ENCODE data around the gene KDM1A.

KDM1A gene

GRCh38 chr1:23035823-23036452 lies 16.7 kb downstream of the KDM1A start:
- TF ChIP-seq CTCF (IDR thresholded peaks at IDR 0.05; ENCODE audit: low read depth, low read length, missing control alignments), result no peak
- DNase-seq (ENCODE audit: extremely low read depth, low read depth), result no peak
- no peak overlapping the region for H3K4me3 ChIP-seq (replicated peaks; ENCODE audit: low read depth, low read length)

GRCh38 chr1:23037081-23037740 lies 17.9 kb downstream of the KDM1A start:
- DNase-seq (ENCODE audit: extremely low read depth, low read depth), result no peak
- no peak for TF ChIP-seq CTCF (IDR thresholded peaks at IDR 0.05; ENCODE audit: low read depth, low read length, missing control alignments)
- no peak overlapping the region for H3K4me3 ChIP-seq (replicated peaks; ENCODE audit: low read depth, low read length)

- no peak overlapping the region for H3K4me3 ChIP-seq (replicated peaks; ENCODE audit: low read depth, low read length)
- TF ChIP-seq CTCF (IDR thresholded peaks at IDR 0.05; ENCODE audit: low read depth, low read length, missing control alignments), result no peak
- no peak for DNase-seq (ENCODE audit: extremely low read depth, low read depth)
Measured at GRCh38 chr1:23039308-23039826, 20.1 kb downstream of the KDM1A start.

GRCh38 chr1:23040509-23040908 lies 21.2 kb downstream of the KDM1A start:
- TF ChIP-seq CTCF (IDR thresholded peaks at IDR 0.05; ENCODE audit: low read depth, low read length, missing control alignments), result no peak
- no peak for DNase-seq (ENCODE audit: extremely low read depth, low read depth)
- no peak overlapping the region for H3K4me3 ChIP-seq (replicated peaks; ENCODE audit: low read depth, low read length)

GRCh38 chr1:23044035-23044434 lies 24.8 kb downstream of the KDM1A start:
- H3K4me3 ChIP-seq (replicated peaks; ENCODE audit: low read depth, low read length), result no peak overlapping the region
- DNase-seq (ENCODE audit: extremely low read depth, low read depth), result no peak
- no peak for TF ChIP-seq CTCF (IDR thresholded peaks at IDR 0.05; ENCODE audit: low read depth, low read length, missing control alignments)

- no peak overlapping the region for H3K4me3 ChIP-seq (replicated peaks; ENCODE audit: low read depth, low read length)
- TF ChIP-seq CTCF (IDR thresholded peaks at IDR 0.05; ENCODE audit: low read depth, low read length, missing control alignments), result no peak
Measured at GRCh38 chr1:23050201-23050600, 30.9 kb downstream of the KDM1A start.

More at GRCh38 chr1:23050201-23050600, 30.9 kb downstream of the KDM1A start:
- DNase-seq (ENCODE audit: extremely low read depth, low read depth), result no peak

Measured in HFF-Myc (cell line).